HCT116 (cell line): ENCODE data around the gene BPIFB1.

Experiments
- EZH2 ChIP-seq: fragments of 200-600 bp; sonication (generic); IDR thresholded peaks from 2 replicates; pipeline ENCODE4 v1.6.1; 2017; ENCODE audit warnings: antibody characterized with exemption, mixed run types
- POLR2A ChIP-seq: IDR thresholded peaks from 2 replicates; pipeline ENCODE4 v1.7.0; 2011; ENCODE audit warnings: borderline replicate concordance; ENCODE audit not compliant: insufficient read depth, insufficient read length; ENCODE audit errors: extremely low read depth
- POLR2AphosphoS5 ChIP-seq: IDR thresholded peaks from 2 replicates; pipeline ENCODE4 v1.6.1; 2011; ENCODE audit warnings: mild to moderate bottlenecking, low read depth, low read length, moderate library complexity
- YY1 ChIP-seq: IDR thresholded peaks from 2 replicates; pipeline ENCODE4 v1.6.1; 2011; ENCODE audit warnings: low read length, low read depth, moderate library complexity, mild to moderate bottlenecking; ENCODE audit not compliant: insufficient replicate concordance; ENCODE audit errors: extremely low read depth
- TF ChIP-seq, protein P1 (sequence below), 3 experiments: fragments of 200-600 bp in 1 of 3; sonication (generic) in 1 of 3; IDR thresholded peaks in 2 of 3; conservative IDR thresholded peaks in 1 of 3; 2 replicates each; pipeline ENCODE4 v1.5.1; 2012 to 2017; ENCODE audit warnings: low read depth in 2 of 3, low read length in 2 of 3, antibody characterized with exemption in 1 of 3, borderline replicate concordance in 1 of 3, control low read depth in 1 of 3, mild to moderate bottlenecking in 1 of 3, mixed read lengths in 1 of 3, mixed run types in 1 of 3, moderate library complexity in 1 of 3; ENCODE audit not compliant: insufficient read depth in 1 of 3

DNA sequence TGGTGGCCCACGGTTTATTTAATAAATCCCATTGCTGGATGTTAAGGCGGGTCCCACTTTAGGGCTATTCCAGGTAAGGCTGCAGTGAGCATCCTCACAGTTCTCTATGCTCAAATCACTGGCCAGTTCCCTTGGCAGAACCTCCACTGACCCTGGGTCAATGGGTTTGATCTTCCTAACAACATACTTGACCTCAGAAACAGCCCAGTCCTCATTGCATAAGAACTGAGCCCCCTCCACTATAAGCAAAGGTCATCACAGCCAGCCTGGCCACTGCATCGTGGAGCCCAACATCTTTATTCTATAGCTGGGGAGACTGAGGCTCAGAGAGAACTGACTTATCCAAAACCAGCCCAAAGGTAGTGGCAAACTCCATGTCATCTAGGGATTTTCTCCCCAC lies 4.3 kb upstream of the BPIFB1 start:
- TF ChIP-seq YY1, result no peak
- TF ChIP-seq, protein P1, sequence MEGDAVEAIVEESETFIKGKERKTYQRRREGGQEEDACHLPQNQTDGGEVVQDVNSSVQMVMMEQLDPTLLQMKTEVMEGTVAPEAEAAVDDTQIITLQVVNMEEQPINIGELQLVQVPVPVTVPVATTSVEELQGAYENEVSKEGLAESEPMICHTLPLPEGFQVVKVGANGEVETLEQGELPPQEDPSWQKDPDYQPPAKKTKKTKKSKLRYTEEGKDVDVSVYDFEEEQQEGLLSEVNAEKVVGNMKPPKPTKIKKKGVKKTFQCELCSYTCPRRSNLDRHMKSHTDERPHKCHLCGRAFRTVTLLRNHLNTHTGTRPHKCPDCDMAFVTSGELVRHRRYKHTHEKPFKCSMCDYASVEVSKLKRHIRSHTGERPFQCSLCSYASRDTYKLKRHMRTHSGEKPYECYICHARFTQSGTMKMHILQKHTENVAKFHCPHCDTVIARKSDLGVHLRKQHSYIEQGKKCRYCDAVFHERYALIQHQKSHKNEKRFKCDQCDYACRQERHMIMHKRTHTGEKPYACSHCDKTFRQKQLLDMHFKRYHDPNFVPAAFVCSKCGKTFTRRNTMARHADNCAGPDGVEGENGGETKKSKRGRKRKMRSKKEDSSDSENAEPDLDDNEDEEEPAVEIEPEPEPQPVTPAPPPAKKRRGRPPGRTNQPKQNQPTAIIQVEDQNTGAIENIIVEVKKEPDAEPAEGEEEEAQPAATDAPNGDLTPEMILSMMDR (IDR thresholded peaks at IDR 0.05 in 2 of 3, conservative IDR thresholded peaks at IDR 0.05 in 1 of 3; ENCODE audit: borderline replicate concordance in 1 of 3, insufficient read depth in 1 of 3, low read depth in 2 of 3, low read length in 2 of 3), result no peak
- TF ChIP-seq POLR2A, result no peak
- TF ChIP-seq EZH2, result no peak
- TF ChIP-seq POLR2AphosphoS5, result no peak
